Globus pallidus (tissue), 1 donor: ENCODE data around the gene CNDP1.
"Not testable (repeated sequence)": the region's sequence is repeated elsewhere in the genome, so short reads cannot be mapped to it uniquely, and the experiment has no call there.

ENCODE experiments used
- DNase-seq: peaks from one replicate; pipeline ENCODE4 v3.0.0-alpha.2; 2015; ENCODE audit warnings: low spot score

The CNDP1 gene

GRCh38 chr18:74546751-74547530 lies 12.6 kb downstream of the CNDP1 start:
- no peak for DNase-seq

DNA sequence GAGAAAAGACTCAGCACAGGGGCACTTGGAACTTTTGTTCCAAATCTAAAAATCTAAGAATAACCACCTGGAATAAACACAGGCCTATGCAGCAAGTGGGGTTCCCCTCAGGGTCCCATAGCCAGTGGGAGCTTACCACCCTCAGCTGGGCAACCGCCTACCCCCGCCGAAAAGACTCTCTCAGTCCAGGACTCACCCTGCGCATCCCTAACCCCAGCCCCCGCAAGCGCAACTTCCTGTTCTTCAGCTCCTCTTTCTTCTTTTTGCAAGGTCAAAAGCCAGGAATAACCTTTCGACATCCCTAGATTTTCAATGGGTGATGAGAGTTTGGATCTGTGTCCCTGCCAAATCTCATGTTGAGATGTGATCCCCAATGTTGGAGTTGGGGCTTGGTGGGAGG lies 13.6 kb downstream of the CNDP1 start:
- no peak for DNase-seq

DNA sequence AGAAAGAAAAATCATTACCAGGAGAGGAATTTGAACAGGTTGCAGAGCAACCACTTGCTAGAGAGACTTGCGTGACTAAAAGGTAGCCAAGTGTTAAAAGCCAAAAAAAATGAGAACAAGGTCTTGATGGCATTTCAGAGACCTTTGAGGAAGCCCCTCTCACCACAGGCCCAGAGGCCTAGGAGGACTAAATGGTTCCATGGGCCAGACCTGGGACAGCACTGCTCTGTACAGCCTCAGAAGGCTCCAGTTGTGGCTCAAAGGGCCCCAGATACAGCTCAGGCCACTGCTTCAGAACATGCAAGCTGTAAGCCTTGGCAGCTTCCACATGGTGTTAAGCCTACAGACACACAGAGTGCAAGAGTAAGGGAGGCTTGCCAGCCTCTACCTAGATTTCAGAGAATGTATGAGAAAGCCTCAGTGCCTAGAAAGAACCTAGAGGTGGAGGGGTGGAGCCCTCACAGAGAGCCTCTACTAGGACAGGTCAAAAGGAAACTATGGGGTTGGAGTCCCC lies 15.3 kb downstream of the CNDP1 start:
- DNase-seq, result no peak

GRCh38 chr18:74550886-74551285 lies 16.6 kb downstream of the CNDP1 start:
- DNase-seq, result no peak

- no peak for DNase-seq
Observed at GRCh38 chr18:74551452-74551851, 17.2 kb downstream of the CNDP1 start.

DNA sequence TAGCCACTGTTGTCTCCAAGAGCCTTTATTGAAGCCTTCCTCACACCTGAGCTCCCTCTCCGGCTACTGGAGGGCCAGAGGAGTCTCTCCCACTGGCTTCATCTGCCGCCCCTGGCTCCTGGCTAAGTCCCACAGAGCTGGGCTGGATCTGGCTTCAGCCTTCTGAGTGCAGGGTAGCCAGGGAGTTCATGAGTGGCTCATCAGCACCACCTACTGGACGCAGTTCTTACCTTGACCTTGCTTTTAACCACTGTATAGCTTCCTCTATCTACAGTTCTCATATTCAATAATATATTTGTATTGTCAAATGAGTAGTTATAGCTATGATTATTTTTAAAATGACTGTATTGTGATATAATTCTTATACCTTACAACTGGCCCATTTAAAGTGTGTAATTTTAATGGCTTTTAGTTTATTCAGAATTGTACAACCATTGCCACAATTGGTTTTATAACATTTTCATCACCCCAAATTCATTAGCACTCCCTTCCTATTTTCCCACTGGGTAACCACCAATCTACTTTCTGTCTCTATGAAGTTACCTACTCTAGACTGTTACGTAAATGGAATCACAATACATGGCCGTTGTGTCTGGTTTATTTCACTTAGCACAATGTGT lies 17.7 kb downstream of the CNDP1 start:
- peak; percentile 92 for DNase-seq

DNA sequence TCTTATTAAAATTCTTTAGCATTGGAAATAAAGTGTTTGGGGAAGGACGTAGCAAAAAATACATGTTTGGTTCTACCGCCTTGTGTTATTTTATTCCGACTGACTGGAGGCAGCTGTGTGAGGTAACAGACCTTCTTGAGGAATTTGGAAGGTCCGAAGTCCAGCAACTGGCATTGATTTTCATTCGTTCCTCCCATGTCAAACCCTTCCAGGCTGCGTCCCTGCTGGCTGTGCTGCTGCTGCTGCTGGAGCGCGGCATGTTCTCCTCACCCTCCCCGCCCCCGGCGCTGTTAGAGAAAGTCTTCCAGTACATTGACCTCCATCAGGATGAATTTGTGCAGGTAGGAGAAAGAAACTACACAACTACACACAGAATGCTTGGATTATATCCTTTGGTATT lies 21.8 kb downstream of the CNDP1 start:
- no peak for DNase-seq

- DNase-seq, result no peak
Observed at GRCh38 chr18:74558096-74558495, 23.8 kb downstream of the CNDP1 start.

DNA sequence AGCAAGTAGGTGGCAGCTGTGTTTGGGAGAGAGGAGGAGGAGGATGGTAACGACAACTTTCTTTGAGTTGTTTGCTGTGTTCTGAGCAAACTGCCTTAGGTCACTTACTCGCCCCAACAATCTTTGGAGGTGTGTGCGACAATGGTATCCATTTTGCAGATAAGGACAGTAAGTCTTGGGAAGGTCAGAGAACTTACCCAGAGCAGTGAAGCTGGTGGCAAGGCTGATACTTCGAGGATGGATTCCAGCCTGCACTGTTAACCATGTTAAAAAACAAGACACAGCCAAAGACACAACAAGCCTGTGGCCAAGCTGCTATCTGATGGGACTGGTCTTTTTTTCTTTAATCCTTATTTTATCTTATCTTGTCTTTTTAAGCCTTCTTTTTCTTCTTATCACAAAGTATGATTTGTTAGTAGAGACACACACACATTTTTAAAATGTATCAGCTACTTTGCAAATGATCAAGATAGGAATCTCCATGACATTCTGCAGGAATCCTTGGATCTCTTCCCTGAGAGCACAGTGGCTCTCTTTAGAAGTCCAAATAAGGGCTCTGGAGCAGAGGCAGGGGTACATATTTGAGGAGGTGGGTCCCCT lies 27.9 kb downstream of the CNDP1 start:
- DNase-seq, result no peak

GRCh38 chr18:74562775-74563174 lies 28.5 kb downstream of the CNDP1 start:
- DNase-seq, result no peak

- DNase-seq, result no peak
Observed at GRCh38 chr18:74563999-74564398, 29.7 kb downstream of the CNDP1 start.

GRCh38 chr18:74565164-74565563 lies 30.9 kb downstream of the CNDP1 start:
- not testable (repeated sequence) for DNase-seq

GRCh38 chr18:74565993-74566392 lies 31.7 kb downstream of the CNDP1 start:
- not testable (repeated sequence) for DNase-seq

DNA sequence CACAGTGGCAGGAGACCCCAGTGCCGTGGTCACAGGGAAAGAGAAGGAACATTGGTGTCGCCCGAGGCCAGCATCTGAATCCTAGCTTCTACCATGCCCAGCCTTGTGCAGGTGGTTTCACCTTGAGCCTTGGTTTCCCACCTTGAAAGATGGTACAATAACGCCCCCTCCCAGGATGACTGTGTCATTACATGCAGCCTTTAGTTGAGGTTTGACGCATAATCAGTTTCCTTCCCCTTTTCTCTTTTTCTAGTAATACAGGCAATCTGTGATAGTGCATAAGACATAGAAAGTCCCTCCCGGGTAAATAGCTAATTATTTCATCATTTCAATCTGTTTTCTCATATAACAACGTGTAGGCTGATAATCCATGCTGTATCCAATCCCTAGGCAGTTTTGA lies 33.5 kb downstream of the CNDP1 start:
- no peak for DNase-seq

- no peak for DNase-seq
Observed at GRCh38 chr18:74569401-74569800, 35.1 kb downstream of the CNDP1 start.

- no peak for DNase-seq
Observed at GRCh38 chr18:74570266-74570665, 36.0 kb downstream of the CNDP1 start.

- DNase-seq, result no peak
Observed at GRCh38 chr18:74571895-74572680, 37.8 kb downstream of the CNDP1 start.

- DNase-seq, result no peak
Observed at GRCh38 chr18:74573053-74573452, 38.8 kb downstream of the CNDP1 start.

GRCh38 chr18:74574916-74575315 lies 40.6 kb downstream of the CNDP1 start:
- no peak for DNase-seq

DNA sequence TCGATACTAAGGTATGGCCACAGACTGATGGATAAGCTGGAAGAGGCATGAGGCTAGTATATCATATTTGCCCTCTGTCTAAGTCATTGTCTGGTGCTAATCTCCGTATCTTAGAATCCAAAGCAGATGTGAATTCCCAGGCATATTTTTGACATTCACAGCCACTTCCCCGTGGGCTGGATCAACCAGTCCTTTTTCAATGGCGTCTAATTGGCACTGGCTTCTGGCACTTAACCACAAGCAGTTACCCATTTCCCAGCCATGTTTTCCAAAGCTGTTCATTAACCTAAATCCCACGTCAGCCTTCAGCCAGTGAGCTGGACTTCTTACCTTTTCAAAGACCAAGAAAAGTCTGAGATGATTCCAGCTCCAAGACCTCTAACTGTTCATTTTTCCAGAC lies 42.7 kb downstream of the CNDP1 start:
- no peak for DNase-seq

- no peak for DNase-seq
Observed at GRCh38 chr18:74579496-74580065, 45.3 kb downstream of the CNDP1 start.

- no peak for DNase-seq
Observed at GRCh38 chr18:74582642-74583041, 48.3 kb downstream of the CNDP1 start.
